Measurements from ENCODE around the gene RXRB.

The RXRB gene

GRCh38 chr6:33203443-33204164 lies 3.1 kb upstream of the RXRB start:
- Histone ChIP-seq H3K4me3 (ENCODE audit: low read depth in 1 of 2, low read length in 2 of 2) (peak overlapping the region; percentile 72 to 93), H3K9me3 (ENCODE audit: control insufficient read depth in 1 of 2, low read length in 2 of 2) (no peaks in the 10 kb centered on the region), H3K36me3 (ENCODE audit: control insufficient read depth in 1 of 2, insufficient read depth in 2 of 2, low read length in 2 of 2) (peaks cover 25 to 28% of the 10 kb centered on the region in 2 donors), H3K27me3 (ENCODE audit: low read depth, low read length) (no peaks in the 10 kb centered on the region), H3K4me1 (ENCODE audit: control insufficient read depth in 1 of 2, insufficient read depth in 2 of 2, low read length in 2 of 2) (peaks cover 24 to 52% of the 10 kb centered on the region in 2 donors), H3K27ac (ENCODE audit: low read length) (no peak overlapping the region)

- Histone ChIP-seq H3K4me1 (ENCODE audit: control insufficient read depth in 1 of 2, insufficient read depth in 2 of 2, low read length in 2 of 2) (peaks cover 30 to 60% of the 10 kb centered on the region in 2 donors), H3K9me3 (ENCODE audit: control insufficient read depth in 1 of 2, low read length in 2 of 2) (no peaks in the 10 kb centered on the region), H3K27ac (ENCODE audit: low read length) (no peak overlapping the region), H3K36me3 (ENCODE audit: control insufficient read depth in 1 of 2, insufficient read depth in 2 of 2, low read length in 2 of 2) (peaks cover 25 to 28% of the 10 kb centered on the region in 2 donors), H3K27me3 (ENCODE audit: low read depth, low read length) (no peaks in the 10 kb centered on the region), H3K4me3 (ENCODE audit: low read depth in 1 of 2, low read length in 2 of 2) (no peak overlapping the region)
These were observed 2.3 kb upstream of the RXRB start for GRCh38 chr6:33202799-33203198.

- H3K27ac ChIP-seq (ENCODE audit: low read length) = peak overlapping the region; percentile 98
- H3K4me1 ChIP-seq (ENCODE audit: control insufficient read depth in 1 of 2, insufficient read depth in 2 of 2, low read length in 2 of 2) = peaks cover 39 to 63% of the 10 kb centered on the region in 2 donors
- no peaks in the 10 kb centered on the region for H3K9me3 ChIP-seq (ENCODE audit: control insufficient read depth in 1 of 2, low read length in 2 of 2)
- peak overlapping the region; percentile 82 to 99 for H3K4me3 ChIP-seq (ENCODE audit: low read depth in 1 of 2, low read length in 2 of 2)
- H3K27me3 ChIP-seq (ENCODE audit: low read depth, low read length) = no peaks in the 10 kb centered on the region
- H3K36me3 ChIP-seq (ENCODE audit: control insufficient read depth in 1 of 2, insufficient read depth in 2 of 2, low read length in 2 of 2) = peaks cover 30 to 36% of the 10 kb centered on the region in 2 donors
These were observed 1.5 kb upstream of the RXRB start for GRCh38 chr6:33201935-33202334.

- Histone ChIP-seq H3K36me3 (ENCODE audit: control insufficient read depth in 1 of 2, insufficient read depth in 2 of 2, low read length in 2 of 2) (peaks cover 35 to 43% of the 10 kb centered on the region in 2 donors), H3K4me1 (ENCODE audit: control insufficient read depth in 1 of 2, insufficient read depth in 2 of 2, low read length in 2 of 2) (peaks cover 39 to 61% of the 10 kb centered on the region in 2 donors), H3K9me3 (ENCODE audit: control insufficient read depth in 1 of 2, low read length in 2 of 2) (no peaks in the 10 kb centered on the region), H3K4me3 (ENCODE audit: low read depth in 1 of 2, low read length in 2 of 2) (peak overlapping the region; percentile 82 to 99), H3K27ac (ENCODE audit: low read length) (peak overlapping the region; percentile 98), H3K27me3 (ENCODE audit: low read depth, low read length) (no peaks in the 10 kb centered on the region)
These were observed 681 bp upstream of the RXRB start for GRCh38 chr6:33201147-33201545.

- H3K27me3 ChIP-seq (ENCODE audit: low read depth, low read length) = no peaks in the 10 kb centered on the region
- peaks cover 39 to 55% of the 10 kb centered on the region in 2 donors for H3K4me1 ChIP-seq (ENCODE audit: control insufficient read depth in 1 of 2, insufficient read depth in 2 of 2, low read length in 2 of 2)
- peak overlapping the region; percentile 83 for H3K27ac ChIP-seq (ENCODE audit: low read length)
- no peaks in the 10 kb centered on the region for H3K9me3 ChIP-seq (ENCODE audit: control insufficient read depth in 1 of 2, low read length in 2 of 2)
- H3K4me3 ChIP-seq (ENCODE audit: low read depth in 1 of 2, low read length in 2 of 2) = peak overlapping the region; percentile 82 to 99
- H3K36me3 ChIP-seq (ENCODE audit: control insufficient read depth in 1 of 2, insufficient read depth in 2 of 2, low read length in 2 of 2) = peaks cover 49 to 57% of the 10 kb centered on the region in 2 donors
These were observed 712 bp downstream of the RXRB start for GRCh38 chr6:33199687-33200218.

- Histone ChIP-seq H3K36me3 (ENCODE audit: control insufficient read depth in 1 of 2, insufficient read depth in 2 of 2, low read length in 2 of 2) (peaks cover 52 to 65% of the 10 kb centered on the region in 2 donors), H3K27me3 (ENCODE audit: low read depth, low read length) (no peaks in the 10 kb centered on the region), H3K9me3 (ENCODE audit: control insufficient read depth in 1 of 2, low read length in 2 of 2) (no peaks in the 10 kb centered on the region), H3K4me1 (ENCODE audit: control insufficient read depth in 1 of 2, insufficient read depth in 2 of 2, low read length in 2 of 2) (peaks cover 35 to 48% of the 10 kb centered on the region in 2 donors), H3K4me3 (ENCODE audit: low read depth in 1 of 2, low read length in 2 of 2) (peak overlapping the region; percentile 82 to 99), H3K27ac (ENCODE audit: low read length) (peak overlapping the region; percentile 83)
These were observed 1.5 kb downstream of the RXRB start for GRCh38 chr6:33198853-33199436.

GRCh38 chr6:33198159-33198852 lies 2.2 kb downstream of the RXRB start:
- peaks cover 32 to 50% of the 10 kb centered on the region in 2 donors for H3K4me1 ChIP-seq (ENCODE audit: control insufficient read depth in 1 of 2, insufficient read depth in 2 of 2, low read length in 2 of 2)
- no peaks in the 10 kb centered on the region for H3K27me3 ChIP-seq (ENCODE audit: low read depth, low read length)
- no peak overlapping the region for H3K4me3 ChIP-seq (ENCODE audit: low read depth in 1 of 2, low read length in 2 of 2)
- H3K36me3 ChIP-seq (ENCODE audit: control insufficient read depth in 1 of 2, insufficient read depth in 2 of 2, low read length in 2 of 2) = peaks cover 46 to 62% of the 10 kb centered on the region in 2 donors
- no peaks in the 10 kb centered on the region for H3K9me3 ChIP-seq (ENCODE audit: control insufficient read depth in 1 of 2, low read length in 2 of 2)
- H3K27ac ChIP-seq (ENCODE audit: low read length) = no peak overlapping the region

GRCh38 chr6:33197431-33198048 lies 2.9 kb downstream of the RXRB start:
- H3K36me3 ChIP-seq (ENCODE audit: control insufficient read depth in 1 of 2, insufficient read depth in 2 of 2, low read length in 2 of 2) = peaks cover 38 to 54% of the 10 kb centered on the region in 2 donors
- H3K4me3 ChIP-seq (ENCODE audit: low read depth in 1 of 2, low read length in 2 of 2) = no peak overlapping the region
- peak overlapping the region; percentile 36 for H3K27ac ChIP-seq (ENCODE audit: low read length)
- H3K4me1 ChIP-seq (ENCODE audit: control insufficient read depth in 1 of 2, insufficient read depth in 2 of 2, low read length in 2 of 2) = peaks cover 32 to 49% of the 10 kb centered on the region in 2 donors
- no peaks in the 10 kb centered on the region for H3K27me3 ChIP-seq (ENCODE audit: low read depth, low read length)
- H3K9me3 ChIP-seq (ENCODE audit: control insufficient read depth in 1 of 2, low read length in 2 of 2) = no peaks in the 10 kb centered on the region

GRCh38 chr6:33195304-33196165 lies 4.9 kb downstream of the RXRB start:
- Histone ChIP-seq H3K4me3 (ENCODE audit: low read depth in 1 of 2, low read length in 2 of 2) (no peak overlapping the region), H3K4me1 (ENCODE audit: control insufficient read depth in 1 of 2, insufficient read depth in 2 of 2, low read length in 2 of 2) (peaks cover 18 to 39% of the 10 kb centered on the region in 2 donors), H3K27ac (ENCODE audit: low read length) (no peak overlapping the region)

GRCh38 chr6:33194431-33194979 lies 6.0 kb downstream of the RXRB start:
- Histone ChIP-seq H3K4me1 (ENCODE audit: control insufficient read depth in 1 of 2, insufficient read depth in 2 of 2, low read length in 2 of 2) (peaks cover 18 to 36% of the 10 kb centered on the region in 2 donors), H3K4me3 (ENCODE audit: low read depth in 1 of 2, low read length in 2 of 2) (no peak overlapping the region), H3K27me3 (ENCODE audit: low read depth, low read length) (peaks cover 12% of the 10 kb centered on the region), H3K9me3 (ENCODE audit: control insufficient read depth in 1 of 2, low read length in 2 of 2) (no peaks in the 10 kb centered on the region), H3K36me3 (ENCODE audit: control insufficient read depth in 1 of 2, insufficient read depth in 2 of 2, low read length in 2 of 2) (peaks cover 28 to 39% of the 10 kb centered on the region in 2 donors), H3K27ac (ENCODE audit: low read length) (no peak overlapping the region)

More at GRCh38 chr6:33195304-33196165, 4.9 kb downstream of the RXRB start:
- H3K27me3 ChIP-seq (ENCODE audit: low read depth, low read length) = peaks cover 12% of the 10 kb centered on the region
- no peaks in the 10 kb centered on the region for H3K9me3 ChIP-seq (ENCODE audit: control insufficient read depth in 1 of 2, low read length in 2 of 2)
- peaks cover 28 to 39% of the 10 kb centered on the region in 2 donors for H3K36me3 ChIP-seq (ENCODE audit: control insufficient read depth in 1 of 2, insufficient read depth in 2 of 2, low read length in 2 of 2)

Measured in muscle layer of duodenum (tissue), 2 donors.